IPS-NIHi11 (cell line): ENCODE results near the gene DNAJC6.
A peak's percentile ranks its signal among the peaks of the same experiment; 100 is the strongest.
"Not testable (repeated sequence)": the region's sequence is repeated elsewhere in the genome, so short reads cannot be mapped to it uniquely, and the experiment has no call there.

ENCODE experiments used
- DNase-seq: peaks from one replicate; pipeline ENCODE4 v3.0.0; 2012; ENCODE audit warnings: mixed read lengths, low spot score

Gene DNAJC6

GRCh38 chr1:65431111-65431705 lies 121.9 kb downstream of the DNAJC6 start:
- DNase-seq: no peak

- peak; percentile 55 for DNase-seq
Measured at GRCh38 chr1:65432918-65433317, 123.6 kb downstream of the DNAJC6 start.

DNA sequence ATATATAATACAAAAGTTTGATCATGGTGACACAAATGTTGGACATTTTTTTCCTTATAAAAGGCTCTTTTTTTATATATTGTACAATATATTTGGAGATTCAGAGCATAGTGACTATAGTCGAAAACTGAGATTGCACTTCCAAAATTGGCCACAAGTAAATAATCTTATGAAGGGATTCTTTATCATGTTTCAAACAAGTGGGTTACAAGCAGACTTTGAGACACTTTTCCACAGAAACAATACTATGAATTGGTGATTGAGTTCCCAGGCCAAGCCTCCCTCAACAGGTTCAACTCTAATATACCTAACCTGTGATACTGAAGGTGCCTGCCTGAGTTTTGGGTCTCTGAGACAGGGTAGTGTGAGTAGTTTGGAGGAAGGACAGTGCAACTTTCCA lies 124.9 kb downstream of the DNAJC6 start:
- DNase-seq: no peak

GRCh38 chr1:65434760-65435159 lies 125.4 kb downstream of the DNAJC6 start:
- DNase-seq: no peak

DNA sequence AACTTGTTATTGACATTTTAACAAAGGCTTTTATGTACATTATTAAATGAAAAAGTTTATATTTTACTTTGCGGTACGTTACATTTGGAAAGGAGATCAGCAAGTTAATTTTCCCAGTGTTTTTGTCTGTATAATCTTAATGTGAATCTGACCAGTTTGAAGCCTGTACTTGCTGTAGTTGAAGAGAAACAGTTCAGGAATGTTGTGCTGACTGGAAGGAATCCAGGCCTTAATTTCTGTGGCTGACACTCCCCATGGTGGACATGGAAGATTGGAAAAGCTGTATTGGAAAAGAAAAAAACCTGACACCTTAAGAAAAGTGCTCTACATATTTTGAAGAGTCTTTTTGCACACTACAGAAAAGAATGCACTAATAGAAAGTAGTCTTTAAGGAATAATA lies 126.6 kb downstream of the DNAJC6 start:
- no peak for DNase-seq

DNA sequence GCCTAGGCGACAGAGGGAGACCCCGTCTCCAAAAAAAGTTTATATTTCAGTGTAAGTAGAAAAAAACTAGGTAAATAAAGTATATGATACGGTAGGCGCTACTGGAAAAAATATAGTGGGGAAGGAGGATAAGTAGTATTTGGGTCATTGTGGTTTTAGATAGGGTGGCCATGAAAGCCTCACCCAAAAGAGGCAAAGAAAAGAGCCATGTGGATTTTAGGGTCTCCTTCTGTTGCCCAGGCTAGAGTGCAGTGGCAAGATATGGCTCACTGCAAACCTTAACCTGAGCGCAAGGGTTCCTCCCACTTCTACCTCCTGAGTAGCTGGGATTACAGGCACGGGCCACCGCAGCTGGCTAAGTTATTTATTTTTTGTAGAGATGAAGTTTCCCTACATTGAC lies 128.3 kb downstream of the DNAJC6 start:
- DNase-seq: no peak

DNA sequence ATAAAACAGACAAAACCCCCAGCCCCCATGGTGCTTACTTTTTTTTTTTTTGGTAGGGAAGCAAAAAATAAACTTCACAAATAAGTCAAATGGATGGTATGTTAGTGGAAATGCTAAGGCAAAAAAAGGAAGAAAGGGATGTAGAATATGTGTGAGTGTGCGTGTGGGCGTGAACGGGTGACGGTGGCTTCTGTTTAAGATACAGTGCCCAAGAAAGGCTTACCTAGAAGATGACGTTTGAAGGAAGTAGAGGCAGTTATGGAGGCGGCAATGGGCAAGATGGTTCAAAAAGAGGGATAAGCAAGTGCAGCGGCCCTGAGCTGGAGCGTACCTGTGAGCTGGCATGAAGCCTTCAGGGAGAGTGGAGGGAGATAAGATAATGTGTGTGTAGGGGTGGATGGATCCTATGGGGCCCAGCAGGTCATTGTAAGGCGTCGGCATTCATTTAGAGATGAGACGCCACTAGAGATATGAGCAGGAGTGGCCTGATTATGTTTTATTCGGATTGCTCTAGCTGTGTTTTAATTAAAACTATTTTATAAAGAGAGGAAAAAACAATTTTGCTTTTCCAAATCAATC lies 131.1 kb downstream of the DNAJC6 start:
- DNase-seq: no peak

DNA sequence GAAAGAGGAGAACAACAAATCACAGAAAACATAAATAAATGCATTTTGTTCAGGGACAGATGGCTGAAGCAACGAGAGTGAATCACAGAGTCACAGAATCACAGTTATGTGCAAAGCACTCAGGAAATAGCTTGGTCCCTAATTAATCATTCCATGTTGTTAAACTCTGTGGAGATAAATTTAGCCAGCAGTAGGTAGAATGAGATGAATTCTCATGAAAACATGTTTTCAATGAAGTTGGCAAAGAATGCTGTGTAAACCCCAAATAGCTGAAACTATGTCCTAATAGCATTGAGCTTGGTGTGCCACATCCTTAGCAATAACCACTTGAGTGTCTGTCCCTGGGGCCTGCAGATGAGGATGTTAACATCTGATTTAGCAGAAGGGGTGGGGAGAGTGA lies 131.6 kb downstream of the DNAJC6 start:
- DNase-seq: no peak

GRCh38 chr1:65441464-65441863 lies 132.1 kb downstream of the DNAJC6 start:
- DNase-seq: no peak

DNA sequence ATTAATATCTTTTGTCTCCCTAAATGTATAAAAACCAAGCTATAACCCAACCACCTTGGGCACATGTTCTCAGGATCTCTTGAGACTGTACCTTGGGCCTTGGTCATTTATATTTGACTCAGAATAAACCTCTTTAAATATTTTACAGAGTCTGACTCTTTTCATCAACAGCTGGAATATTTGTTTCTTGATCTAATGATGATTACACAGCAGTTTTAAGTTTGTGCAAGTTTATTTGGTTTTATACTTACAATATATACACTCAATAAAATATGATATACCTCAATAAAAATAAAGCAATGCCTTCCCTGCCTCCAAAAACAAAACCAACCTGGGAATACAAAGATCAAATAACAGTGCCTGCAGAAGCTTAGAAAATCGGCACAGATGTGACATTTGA lies 133.1 kb downstream of the DNAJC6 start:
- no peak for DNase-seq

- DNase-seq: no peak
Measured at GRCh38 chr1:65443647-65444046, 134.3 kb downstream of the DNAJC6 start.

DNA sequence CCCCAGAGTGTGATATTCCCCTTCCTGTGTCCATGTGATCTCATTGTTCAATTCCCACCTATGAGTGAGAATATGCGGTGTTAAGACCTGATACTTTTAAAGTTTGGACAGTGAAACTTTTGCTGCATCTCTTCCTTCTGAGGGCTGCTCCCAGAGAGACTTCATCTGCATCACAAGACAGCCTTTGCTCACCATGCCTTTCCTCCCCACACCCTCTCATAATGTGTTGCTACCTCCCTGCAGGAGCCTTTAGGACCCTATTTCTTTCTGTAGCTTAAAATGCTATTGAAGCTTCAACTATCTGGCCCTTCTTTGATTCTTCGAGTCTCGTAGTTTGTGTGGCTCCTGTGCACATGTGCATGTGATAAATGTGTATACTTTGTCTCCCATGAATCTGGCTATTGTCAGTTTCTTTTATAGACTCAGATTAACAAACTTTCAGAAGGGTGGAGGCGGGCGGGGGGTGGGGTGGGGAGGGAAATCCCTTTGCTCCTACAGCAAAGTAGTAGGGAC lies 134.8 kb downstream of the DNAJC6 start:
- no peak for DNase-seq

GRCh38 chr1:65445837-65446236 lies 136.5 kb downstream of the DNAJC6 start:
- no peak for DNase-seq

GRCh38 chr1:65449214-65449823 lies 140.0 kb downstream of the DNAJC6 start:
- peak; percentile 26 for DNase-seq

- DNase-seq: not testable (repeated sequence)
Measured at GRCh38 chr1:65455678-65456077, 146.3 kb downstream of the DNAJC6 start.

DNA sequence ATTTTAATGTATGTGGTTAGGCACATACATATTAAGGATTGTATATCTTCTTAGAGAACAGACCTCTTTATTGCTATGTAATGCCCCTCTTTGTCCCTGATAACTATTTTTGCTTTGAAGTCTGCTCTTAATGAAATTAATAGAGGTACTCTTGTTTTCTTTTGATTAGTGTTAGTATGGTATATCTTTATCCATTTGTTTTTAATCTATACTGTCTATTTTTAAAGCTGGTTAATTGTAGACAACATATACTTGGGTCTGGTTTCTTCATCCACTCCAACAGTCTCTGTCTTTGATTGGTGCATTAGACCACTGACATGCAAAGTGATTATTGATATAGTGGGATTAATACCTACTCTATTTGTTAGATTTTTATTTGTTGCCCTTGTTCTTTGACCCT lies 147.1 kb downstream of the DNAJC6 start:
- no peak for DNase-seq

GRCh38 chr1:65457868-65458267 lies 148.5 kb downstream of the DNAJC6 start:
- no peak for DNase-seq

- no peak for DNase-seq
Measured at GRCh38 chr1:65458730-65459396, 149.5 kb downstream of the DNAJC6 start.

- DNase-seq: peak; percentile 35
Measured at GRCh38 chr1:65459397-65459768, 150.0 kb downstream of the DNAJC6 start.
